Activated effector memory CD4-positive, alpha-beta T cell treated with anti-CD3 and anti-CD28 coated beads, Interleukin-2, amount 50 U/mL, for 16 hours (primary cell): ENCODE measurements around the gene S100A6.
"Not testable (repeated sequence)": the region's sequence is repeated elsewhere in the genome, so short reads cannot be mapped to it uniquely, and the experiment has no call there.

ENCODE experiments used
- DNase-seq: peaks from one replicate; pipeline ENCODE4 v3.0.0-alpha.2; 2020

The S100A6 gene

GRCh38 chr1:153563483-153563901 is 27.7 kb upstream of the S100A6 start:
- no peak for DNase-seq

- not testable (repeated sequence) for DNase-seq
Observed at GRCh38 chr1:153562021-153562420, 26.2 kb upstream of the S100A6 start.

- no peak for DNase-seq
Observed at GRCh38 chr1:153561466-153561985, 25.7 kb upstream of the S100A6 start.

GRCh38 chr1:153560771-153561465 is 25.1 kb upstream of the S100A6 start:
- DNase-seq: no peak

GRCh38 chr1:153560241-153560640 is 24.4 kb upstream of the S100A6 start:
- DNase-seq: no peak

GRCh38 chr1:153557877-153558276 is 22.1 kb upstream of the S100A6 start:
- DNase-seq: no peak

- no peak for DNase-seq
Observed at GRCh38 chr1:153556348-153556747, 20.6 kb upstream of the S100A6 start.

GRCh38 chr1:153553830-153554541 is 18.2 kb upstream of the S100A6 start:
- no peak for DNase-seq

- peak; percentile 31 for DNase-seq
Observed at GRCh38 chr1:153553096-153553495, 17.3 kb upstream of the S100A6 start.

- DNase-seq: peak; percentile 27
Observed at GRCh38 chr1:153552335-153552734, 16.5 kb upstream of the S100A6 start.

- no peak for DNase-seq
Observed at GRCh38 chr1:153550827-153551500, 15.2 kb upstream of the S100A6 start.

GRCh38 chr1:153550398-153550758 is 14.6 kb upstream of the S100A6 start:
- no peak for DNase-seq

- no peak for DNase-seq
Observed at GRCh38 chr1:153549741-153550397, 14.1 kb upstream of the S100A6 start.

- no peak for DNase-seq
Observed at GRCh38 chr1:153548722-153549688, 13.2 kb upstream of the S100A6 start, which contains the start of gene S100A3. Gene S100A3 (minus strand): TSS chr1:153549258. CDS start chr1:153548485, 773 bp downstream.

- peak; percentile 42 for DNase-seq
Observed at GRCh38 chr1:153547560-153548551, 12.1 kb upstream of the S100A6 start.

GRCh38 chr1:153546796-153547559 is 11.2 kb upstream of the S100A6 start:
- DNase-seq: no peak

GRCh38 chr1:153546371-153546770 is 10.6 kb upstream of the S100A6 start:
- DNase-seq: no peak

GRCh38 chr1:153545067-153546055 is 9.6 kb upstream of the S100A6 start, which contains the start of gene S100A4:
Gene S100A4 (minus strand): TSS chr1:153545806. CDS start chr1:153544794, 1,012 bp downstream.
- DNase-seq: peak; percentile 96
